ENCODE measurements around the gene PDK2.
"Not testable (repeated sequence)": the region's sequence is repeated elsewhere in the genome, so short reads cannot be mapped to it uniquely, and the experiment has no call there.

PDK2 gene

GRCh38 chr17:50058296-50058953, 36.7 kb upstream of the PDK2 start:
- no peak for DNase-seq (ENCODE audit: low read depth in 2 of 2)

GRCh38 chr17:50059256-50059655, 35.9 kb upstream of the PDK2 start:
- no peak for DNase-seq (ENCODE audit: low read depth in 2 of 2)

- no peak for DNase-seq (ENCODE audit: low read depth in 2 of 2)
These were observed 35.3 kb upstream of the PDK2 start for GRCh38 chr17:50059759-50060273.

GRCh38 chr17:50060951-50061712, 34.0 kb upstream of the PDK2 start:
- DNase-seq (ENCODE audit: low read depth in 2 of 2), result no peak

GRCh38 chr17:50061713-50062045, 33.5 kb upstream of the PDK2 start:
- not testable (repeated sequence) for DNase-seq (ENCODE audit: low read depth in 2 of 2)

- no peak for DNase-seq (ENCODE audit: low read depth in 2 of 2)
These were observed 32.6 kb upstream of the PDK2 start for GRCh38 chr17:50062293-50063243.

GRCh38 chr17:50063561-50064252, 31.4 kb upstream of the PDK2 start:
- DNase-seq (ENCODE audit: low read depth in 2 of 2), result no peak

GRCh38 chr17:50064253-50065001, 30.7 kb upstream of the PDK2 start:
- DNase-seq (ENCODE audit: low read depth in 2 of 2), result no peak

GRCh38 chr17:50065056-50065455, 30.1 kb upstream of the PDK2 start:
- DNase-seq (ENCODE audit: low read depth in 2 of 2), result no peak

GRCh38 chr17:50066995-50067394, 28.2 kb upstream of the PDK2 start:
- no peak for DNase-seq (ENCODE audit: low read depth in 2 of 2)

- no peak for DNase-seq (ENCODE audit: low read depth in 2 of 2)
These were observed 27.2 kb upstream of the PDK2 start for GRCh38 chr17:50067996-50068395.

GRCh38 chr17:50070908-50071680, 24.1 kb upstream of the PDK2 start:
- DNase-seq (ENCODE audit: low read depth in 2 of 2), result no peak

GRCh38 chr17:50071692-50072091, 23.5 kb upstream of the PDK2 start:
- no peak for DNase-seq (ENCODE audit: low read depth in 2 of 2)

GRCh38 chr17:50072130-50072529, 23.0 kb upstream of the PDK2 start:
- no peak for DNase-seq (ENCODE audit: low read depth in 2 of 2)

GRCh38 chr17:50072925-50073324, 22.2 kb upstream of the PDK2 start:
- no peak for DNase-seq (ENCODE audit: low read depth in 2 of 2)

- no peak for DNase-seq (ENCODE audit: low read depth in 2 of 2)
These were observed 20.9 kb upstream of the PDK2 start for GRCh38 chr17:50074227-50074626.

GRCh38 chr17:50075446-50076032, 19.6 kb upstream of the PDK2 start:
- DNase-seq (ENCODE audit: low read depth in 2 of 2), result no peak

GRCh38 chr17:50076221-50076590, 18.9 kb upstream of the PDK2 start:
- DNase-seq (ENCODE audit: low read depth in 2 of 2), result no peak

- no peak for DNase-seq (ENCODE audit: low read depth in 2 of 2)
These were observed 18.4 kb upstream of the PDK2 start for GRCh38 chr17:50076591-50077235.
